ENCODE measurements around the gene RSPH9.
"Not testable (repeated sequence)": the region's sequence is repeated elsewhere in the genome, so short reads cannot be mapped to it uniquely, and the experiment has no call there.

The RSPH9 gene

GRCh38 chr6:43629104-43629504 lies 15.7 kb upstream of the RSPH9 start, which contains the start of gene GTPBP2:
GTPBP2 (minus strand) TSS chr6:43629264; CDS start chr6:43629162, 102 bp downstream.
- DNase-seq (ENCODE audit: low read depth in 2 of 2), result peak; percentile 90 to 93

GRCh38 chr6:43629505-43630300 lies 15.1 kb upstream of the RSPH9 start:
- peak; percentile 76 to 88 for DNase-seq (ENCODE audit: low read depth in 2 of 2)

DNA sequence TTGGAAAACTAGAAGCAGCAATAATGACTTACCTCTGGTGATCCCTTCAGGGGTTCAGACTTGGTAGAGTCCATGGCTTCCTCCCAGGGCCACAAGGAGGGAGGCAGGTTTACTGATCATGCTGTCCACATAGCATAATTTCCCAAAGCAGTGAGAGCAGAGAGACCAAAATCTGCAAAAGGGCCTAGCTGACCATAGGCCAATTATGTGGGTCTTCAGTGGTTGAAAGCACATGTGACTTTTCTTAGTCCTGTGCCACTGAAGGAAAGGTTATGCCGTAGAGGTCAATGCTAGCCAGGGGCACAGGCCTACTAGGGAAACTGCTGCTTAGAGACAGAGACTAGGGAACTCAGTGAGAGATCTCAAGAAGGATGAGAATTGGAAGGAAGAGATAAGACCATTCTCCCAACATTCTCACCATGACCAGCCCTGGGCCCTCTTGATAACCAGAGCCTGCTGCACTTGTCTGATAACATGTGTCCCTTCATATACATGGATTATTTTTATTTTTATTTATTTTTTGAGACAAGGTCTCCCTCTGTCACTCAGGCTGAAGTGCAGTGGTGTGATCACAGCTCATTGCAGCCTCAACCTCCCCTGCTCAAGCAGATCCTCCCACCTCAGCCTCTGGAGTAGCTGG lies 13.7 kb upstream of the RSPH9 start:
- DNase-seq (ENCODE audit: low read depth in 2 of 2), result no peak

- DNase-seq (ENCODE audit: low read depth in 2 of 2), result not testable (repeated sequence)
Measured at GRCh38 chr6:43633002-43633401, 11.8 kb upstream of the RSPH9 start.

GRCh38 chr6:43634702-43635303 lies 10.0 kb upstream of the RSPH9 start:
- DNase-seq (ENCODE audit: low read depth in 2 of 2), result no peak

GRCh38 chr6:43635387-43636307 lies 9.2 kb upstream of the RSPH9 start, which contains the start of gene MAD2L1BP:
MAD2L1BP (plus strand) TSS chr6:43635840; CDS start chr6:43635876, 36 bp downstream.
- DNase-seq (ENCODE audit: low read depth in 2 of 2), result peak; percentile 79 to 82

- no peak for DNase-seq (ENCODE audit: low read depth in 2 of 2)
Measured at GRCh38 chr6:43636308-43636659, 8.6 kb upstream of the RSPH9 start.

GRCh38 chr6:43639984-43640800 lies 4.6 kb upstream of the RSPH9 start:
- no peak for DNase-seq (ENCODE audit: low read depth in 2 of 2)

DNA sequence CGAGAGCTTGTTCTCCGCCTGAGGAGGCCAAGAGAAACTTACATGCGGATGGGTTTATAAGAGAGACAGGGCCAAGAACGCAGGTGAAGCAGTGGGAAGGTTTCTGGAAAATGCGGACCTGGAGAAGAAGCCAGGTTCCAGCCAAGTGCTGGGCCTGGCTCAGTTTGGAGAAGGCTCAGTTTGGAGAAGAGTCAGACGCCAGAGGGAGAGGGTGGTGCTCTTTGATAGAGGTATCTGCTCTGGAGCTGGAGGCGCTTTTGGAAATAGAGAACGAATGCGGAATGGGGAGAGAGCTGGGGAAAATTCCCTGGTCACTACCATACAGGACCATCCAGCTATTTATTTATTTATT lies 753 bp downstream of the RSPH9 start:
- DNase-seq (ENCODE audit: low read depth in 2 of 2), result no peak

GRCh38 chr6:43647613-43648012 lies 2.8 kb downstream of the RSPH9 start:
- DNase-seq (ENCODE audit: low read depth in 2 of 2), result no peak

- DNase-seq (ENCODE audit: low read depth in 2 of 2), result no peak
Measured at GRCh38 chr6:43648248-43648647, 3.4 kb downstream of the RSPH9 start.

GRCh38 chr6:43652822-43653221 lies 8.0 kb downstream of the RSPH9 start:
- not testable (repeated sequence) for DNase-seq (ENCODE audit: low read depth in 2 of 2)

- no peak for DNase-seq (ENCODE audit: low read depth in 2 of 2)
Measured at GRCh38 chr6:43657221-43657802, 12.5 kb downstream of the RSPH9 start.

DNA sequence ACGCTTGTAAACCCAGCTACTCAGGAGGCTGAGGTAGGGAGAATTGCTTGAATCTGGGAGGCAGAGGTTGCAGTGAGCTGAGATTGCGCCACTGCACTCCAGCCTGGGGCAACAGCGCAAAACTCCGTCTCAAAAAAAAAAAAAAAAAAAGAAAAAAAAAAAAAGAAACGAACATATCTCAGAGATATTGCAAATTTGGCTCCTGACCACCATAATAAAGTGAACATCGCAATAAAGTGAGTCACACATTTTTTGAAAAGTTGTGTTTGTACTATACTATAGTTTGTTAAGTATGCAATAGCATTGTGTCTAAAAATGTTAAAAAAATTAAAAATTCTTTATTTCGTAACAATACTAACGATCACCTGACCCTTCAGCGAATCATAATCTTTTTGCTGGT lies 13.3 kb downstream of the RSPH9 start:
- DNase-seq (ENCODE audit: low read depth in 2 of 2), result no peak

DNA sequence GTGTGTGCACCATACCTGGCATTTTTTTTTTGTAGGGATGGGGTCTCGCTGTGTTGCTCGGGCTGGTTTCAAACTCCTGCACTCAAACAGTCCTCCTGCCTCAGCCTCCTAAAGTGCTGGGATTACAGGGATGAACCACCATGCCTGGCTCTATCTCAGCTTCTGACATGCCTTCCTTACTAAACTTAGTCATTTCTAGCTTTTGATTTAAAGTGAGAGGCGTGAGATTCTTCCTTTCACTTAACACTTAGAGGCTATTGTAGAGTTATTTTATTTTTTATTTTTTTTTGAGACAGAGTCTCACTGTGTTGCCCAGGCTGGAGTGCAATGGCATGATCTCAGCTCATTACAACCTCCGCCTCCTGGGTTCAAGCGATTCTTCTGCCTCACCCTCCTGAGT lies 18.1 kb downstream of the RSPH9 start:
- DNase-seq (ENCODE audit: low read depth in 2 of 2), result not testable (repeated sequence)

GRCh38 chr6:43665376-43665775 lies 20.5 kb downstream of the RSPH9 start:
- DNase-seq (ENCODE audit: low read depth in 2 of 2), result no peak

- DNase-seq (ENCODE audit: low read depth in 2 of 2), result no peak
Measured at GRCh38 chr6:43666196-43666920, 21.5 kb downstream of the RSPH9 start.

- peak; percentile 65 to 85 for DNase-seq (ENCODE audit: low read depth in 2 of 2)
Measured at GRCh38 chr6:43667245-43668150, 22.7 kb downstream of the RSPH9 start.

Data from activated CD4-positive, alpha-beta T cell treated with anti-CD3 and anti-CD28 coated beads for 24 hours (primary cell).